ENCODE results near the gene RCOR1.

RCOR1 gene

GRCh38 chr14:102778338-102779083 is 186.1 kb downstream of the RCOR1 start:
- no peak for DNase-seq

DNA sequence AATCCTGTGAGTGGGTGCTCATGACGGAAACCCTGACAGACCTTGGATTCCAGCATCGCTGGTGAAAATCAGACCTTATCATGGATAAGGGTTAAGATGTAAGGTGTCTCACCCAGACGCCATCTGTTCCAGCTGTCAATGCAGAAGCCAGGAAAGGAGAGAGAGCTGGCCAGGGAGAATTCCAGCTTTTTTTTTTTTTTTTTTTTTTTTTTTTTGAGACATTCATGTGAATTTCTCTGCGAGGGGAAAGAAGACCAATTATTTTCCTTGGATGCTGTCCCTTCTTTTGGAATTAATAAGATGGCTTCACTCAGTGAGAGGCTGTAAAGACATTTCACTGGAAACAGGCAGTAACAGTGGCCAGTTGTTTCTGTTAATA is 186.6 kb downstream of the RCOR1 start:
- DNase-seq, result no peak

GRCh38 chr14:102779574-102780315 is 187.3 kb downstream of the RCOR1 start:
- DNase-seq, result no peak
